Small intestine (tissue), 7 donors: Measurements from ENCODE around the gene DNASE1L3. TPM values are rescaled to one million over a fixed set of nuclear protein-coding genes. Genes with fewer than 3 reads are reported as not detected.

Source experiments
- DNase-seq, 2 donors: peaks; one replicate each; pipeline versions ENCODE4 v3.0.0 to v3.0.0-alpha.2; 2013
- FAIRE-seq: peaks from 2 replicates; lab custom pipeline; 2012; peaks lifted over from hg19 to GRCh38; lab: Jason Lieb, UNC
- H3K27ac ChIP-seq, 3 donors: one replicate each; pipeline ENCODE4 v1.5.1; 2013; ENCODE audit warnings: low read length in 2 of 3, mild to moderate bottlenecking in 2 of 3, control low read depth in 1 of 3, inconsistent platforms in 1 of 3, low read depth in 1 of 3, moderate library complexity in 1 of 3
- H3K27me3 ChIP-seq, 3 donors: one replicate each; pipeline ENCODE4 v1.6.1; 2013; ENCODE audit warnings: low read length in 3 of 3, inconsistent platforms in 1 of 3; ENCODE audit not compliant: control insufficient read depth in 3 of 3, insufficient read depth in 3 of 3
- H3K36me3 ChIP-seq, 3 donors: one replicate each; pipeline ENCODE4 v1.6.1; 2013; ENCODE audit warnings: low read length in 3 of 3, inconsistent platforms in 1 of 3, low read depth in 1 of 3, mild to moderate bottlenecking in 1 of 3, moderate library complexity in 1 of 3; ENCODE audit not compliant: control insufficient read depth in 3 of 3, insufficient read depth in 2 of 3
- H3K4me1 ChIP-seq, 3 donors: one replicate each; pipeline ENCODE4 v1.6.1; 2013; ENCODE audit warnings: low read length in 2 of 3, inconsistent platforms in 1 of 3, low read depth in 1 of 3, mild to moderate bottlenecking in 1 of 3, moderate library complexity in 1 of 3; ENCODE audit not compliant: control insufficient read depth in 3 of 3, insufficient read depth in 2 of 3
- H3K4me3 ChIP-seq, 3 donors: one replicate each; pipeline ENCODE4 v1.5.1; 2013; ENCODE audit warnings: low read length in 3 of 3, control low read depth in 1 of 3, inconsistent platforms in 1 of 3, low read depth in 1 of 3, mild to moderate bottlenecking in 1 of 3, moderate library complexity in 1 of 3
- H3K9me3 ChIP-seq, 2 donors: one replicate each; pipeline ENCODE4 v1.6.1; 2013; ENCODE audit warnings: low read depth in 1 of 2, low read length in 1 of 2; ENCODE audit not compliant: control insufficient read depth in 2 of 2, insufficient read depth in 1 of 2
- whole genome bisulfite sequencing, 3 donors: extraction: QIAGEN DNeasy Blood & Tissue Kit; methylation state at CpG; one replicate each; pipeline ENCODE4 v1.1.7; 2013; 5-methylcytosine and 5-hydroxymethylcytosine counted together
- polyA plus RNA-seq, 4 donors: library from polyadenylated mRNA; stranded (reverse) in 3 of 4; unstranded in 1 of 4; fragments of 200-250 nt in 3 of 4; fragments of 120-200 nt in 1 of 4; gene quantifications; one replicate each; pipeline versions ENCODE4 v1.2.1 to v1.2.3, GENCODE V29; 2013
- donor health status: healthy with polysubstance abuse.
- donor health status: control.
- donor health status: control.
- donor health status: Bipolar disorder and iron deficiency.
- donor health status: healthy.

DNASE1L3 gene
- polyA plus RNA-seq, 4 donors, result 2.9 to 56.0 (median 10.6) TPM

GRCh38 chr3:58150810-58151199 lies 60.0 kb downstream of the DNASE1L3 start:
- Histone ChIP-seq H3K4me1 (peaks cover 0 to 7% (median 0%) of the 10 kb centered on the region in 3 donors), H3K27me3 (no peaks in the 10 kb centered on the region), H3K27ac (no peak overlapping the region), H3K9me3 (no peaks in the 10 kb centered on the region), H3K36me3 (peaks cover 29 to 86% (median 53%) of the 10 kb centered on the region in 3 donors), H3K4me3 (no peak overlapping the region)
- 87 to 89% (median 88%) methylated on average over 13 of the region's 13 CpGs for WGBS, 3 donors
- DNase-seq (no peak), FAIRE-seq (no peak)

- Histone ChIP-seq H3K27ac (no peak overlapping the region), H3K27me3 (no peaks in the 10 kb centered on the region), H3K4me3 (no peak overlapping the region), H3K9me3 (no peaks in the 10 kb centered on the region), H3K36me3 (peaks cover 26 to 88% (median 57%) of the 10 kb centered on the region in 3 donors), H3K4me1 (peaks cover 0 to 7% (median 0%) of the 10 kb centered on the region in 3 donors)
- FAIRE-seq (no peak), DNase-seq (no peak)
- 91 to 93% (median 92%) methylated on average over 14 of the region's 14 CpGs for WGBS, 3 donors
Measured at GRCh38 chr3:58150130-58150809, 60.5 kb downstream of the DNASE1L3 start.

- Histone ChIP-seq H3K27ac (no peak overlapping the region), H3K9me3 (no peaks in the 10 kb centered on the region), H3K4me3 (no peak overlapping the region), H3K27me3 (no peaks in the 10 kb centered on the region), H3K36me3 (peaks cover 26 to 87% (median 55%) of the 10 kb centered on the region in 3 donors), H3K4me1 (no peaks in the 10 kb centered on the region)
- FAIRE-seq, result no peak
- WGBS, 3 donors, result 95 to 97% (median 96%) methylated on average over 9 of the region's 9 CpGs
- DNase-seq, result no peak
Measured at GRCh38 chr3:58148049-58148448, 62.7 kb downstream of the DNASE1L3 start.

GRCh38 chr3:58144478-58145325 lies 66.1 kb downstream of the DNASE1L3 start:
- Histone ChIP-seq H3K4me3 (no peak overlapping the region), H3K9me3 (no peaks in the 10 kb centered on the region), H3K27ac (no peak overlapping the region), H3K4me1 (no peaks in the 10 kb centered on the region), H3K27me3 (no peaks in the 10 kb centered on the region), H3K36me3 (peaks cover 29 to 86% (median 46%) of the 10 kb centered on the region in 3 donors)
- 83 to 84% (median 83%) methylated on average over 7 of the region's 7 CpGs for WGBS, 3 donors
- DNase-seq (no peak), FAIRE-seq (no peak)

GRCh38 chr3:58143417-58144055 lies 67.2 kb downstream of the DNASE1L3 start:
- Histone ChIP-seq H3K4me3 (no peak overlapping the region), H3K4me1 (no peaks in the 10 kb centered on the region), H3K36me3 (peaks cover 23 to 79% (median 39%) of the 10 kb centered on the region in 3 donors), H3K27ac (no peak overlapping the region), H3K27me3 (no peaks in the 10 kb centered on the region), H3K9me3 (no peaks in the 10 kb centered on the region)
- no peak for FAIRE-seq
- no peak for DNase-seq
- 85 to 92% (median 89%) methylated on average over 9 of the region's 9 CpGs for WGBS, 3 donors

Other genes starting within 250 kb of the DNASE1L3 start
- gene FLNB, start 202.6 kb downstream of the DNASE1L3 start, polyA plus RNA-seq, result 100 to 1,000 TPM; 137 to 335 (median 205) TPM
- gene ABHD6, start 26.8 kb upstream of the DNASE1L3 start, polyA plus RNA-seq, result 10 to 100 TPM; 12.1 to 42.9 (median 32.3) TPM
- gene RPP14, start 95.3 kb upstream of the DNASE1L3 start, polyA plus RNA-seq, result 10 to 100 TPM; 11.7 to 21.6 (median 19.3) TPM
- gene HTD2, start 95.5 kb upstream of the DNASE1L3 start, polyA plus RNA-seq, result 10 to 100 TPM in 1 of 4 donors, 1 to 10 TPM in 3; 5.4 to 13.1 (median 7.1) TPM
- gene PXK, start 121.9 kb upstream of the DNASE1L3 start, polyA plus RNA-seq, result 10 to 100 TPM in 1 of 4 donors, 1 to 10 TPM in 3; 5.1 to 14.2 (median 9.2) TPM
- gene PDHB, start 222.9 kb upstream of the DNASE1L3 start, polyA plus RNA-seq, result 10 to 100 TPM; 60.5 to 68.4 (median 64.9) TPM